K562 (cell line): ENCODE data around the gene RNF212B. TPM values are rescaled to one million over a fixed set of nuclear protein-coding genes. Genes with fewer than 3 reads are reported as not detected.
A peak's percentile ranks its signal among the peaks of the same experiment; 100 is the strongest.

Experiments used
- ATAC-seq: fragments of 200-7000 bp; cut with Tn5 transposase; 3 replicates; pipeline ENCODE4 v1.9.1; 2020; ENCODE audit warnings: moderate library complexity
- BruUV-seq: library from RNA; stranded (reverse); fragments of 400-500 nt; replicated peaks from 2 replicates; lab custom pipeline; 2021; lab: Mats Ljungman, UMichigan
- CTCF ChIA-PET: fragments of 300-600 bp; formaldehyde crosslinking; extraction: SDS; loops from one replicate; lab custom pipeline; 2021; ENCODE audit warnings: low intra/inter-chr PET ratio; lab: Yijun Ruan, JAX
- POLR2A ChIA-PET: fragments of 300-600, 350-650 bp; sonication (Branson Sonifier 250); formaldehyde crosslinking; extraction: SDS; loops from one replicate; lab custom pipeline; 2021; ENCODE audit warnings: antibody characterized with exemption, inconsistent platforms; lab: Yijun Ruan, JAX
- DNase-seq, 4 experiments: peaks; one replicate each; pipeline versions ENCODE4 v3.0.0 to v3.0.0-alpha.2; 2011 to 2018; ENCODE audit warnings: low spot score in 3 of 4, mixed read lengths in 3 of 4; ENCODE audit errors: extremely low read depth in 1 of 4
- FAIRE-seq: peaks from 2 replicates; lab custom pipeline; 2011; peaks lifted over from hg19 to GRCh38; lab: Jason Lieb, UNC
- H2AFZ ChIP-seq: 2 replicates; pipeline ENCODE4 v1.6.0; 2011; ENCODE audit warnings: low read depth, low read length, control low read depth, inconsistent platforms
- H3K27ac ChIP-seq: fragments of 200-600 bp; 3 replicates; pipeline ENCODE4 v1.8.0; 2011; ENCODE audit warnings: low read depth, mild to moderate bottlenecking, control low read depth, inconsistent platforms, low read length, moderate library complexity, mixed read lengths; ENCODE audit errors: extremely low read depth
- H3K27me3 ChIP-seq, 2 experiments: fragments of 300-600 bp in 1 of 2; 2 replicates in 1 of 2; 3 replicates in 1 of 2; pipeline versions ENCODE4 v1.6.0 to v1.8.0; 2011; ENCODE audit warnings: inconsistent platforms in 2 of 2, low read length in 2 of 2, mild to moderate bottlenecking in 1 of 2, mixed read lengths in 1 of 2, moderate library complexity in 1 of 2; ENCODE audit not compliant: control insufficient read depth in 2 of 2, insufficient read depth in 2 of 2
- H3K36me3 ChIP-seq: fragments of 300-600 bp; 3 replicates; pipeline ENCODE4 v1.8.0; 2011; ENCODE audit warnings: mild to moderate bottlenecking, low read length, inconsistent platforms; ENCODE audit not compliant: control insufficient read depth, insufficient read depth
- H3K4me1 ChIP-seq, 2 experiments: fragments of 200-600 bp in 1 of 2; replicated peaks in 1 of 2; 2 replicates in 1 of 2; 3 replicates in 1 of 2; pipeline versions ENCODE4 v1.5.1 to v1.8.0; 2011; ENCODE audit warnings: inconsistent platforms in 2 of 2, low read length in 2 of 2, mild to moderate bottlenecking in 1 of 2, mixed read lengths in 1 of 2, moderate library complexity in 1 of 2; ENCODE audit not compliant: control insufficient read depth in 2 of 2, insufficient read depth in 2 of 2
- H3K4me2 ChIP-seq: 2 replicates; pipeline ENCODE4 v1.6.1; 2011; ENCODE audit warnings: low read length, control low read depth, inconsistent platforms, mixed read lengths; ENCODE audit not compliant: insufficient read depth
- H3K4me3 ChIP-seq: fragments of 200-600 bp; sonication (generic), shearing (Covaris generic); 2 replicates; pipeline ENCODE4 v1.5.1; 2016; ENCODE audit warnings: control low read depth, inconsistent platforms
- H3K79me2 ChIP-seq: fragments of 200-600 bp; 3 replicates; pipeline ENCODE4 v1.8.0; 2011; ENCODE audit warnings: low read length, inconsistent platforms; ENCODE audit not compliant: control insufficient read depth, insufficient read depth
- H3K9ac ChIP-seq, 2 experiments: 2 replicates each; pipeline versions ENCODE4 v1.6.0 to v1.6.1; 2011; ENCODE audit warnings: low read depth in 2 of 2, low read length in 2 of 2, control low read depth in 1 of 2, inconsistent platforms in 1 of 2, mild to moderate bottlenecking in 1 of 2, mixed read lengths in 1 of 2; ENCODE audit not compliant: insufficient read depth in 1 of 2
- H3K9me1 ChIP-seq: one replicate; pipeline ENCODE4 v1.6.0; 2011; ENCODE audit warnings: inconsistent platforms, mild to moderate bottlenecking, low read length, moderate library complexity; ENCODE audit not compliant: control insufficient read depth, insufficient read depth
- H3K9me3 ChIP-seq: replicated peaks from 2 replicates; pipeline ENCODE4 v1.5.1; 2011; ENCODE audit warnings: low read depth, low read length, inconsistent platforms; ENCODE audit not compliant: control insufficient read depth, insufficient read depth
- H4K20me1 ChIP-seq: replicated peaks from 2 replicates; pipeline ENCODE4 v1.6.1; 2011; ENCODE audit warnings: low read length, inconsistent platforms, mixed read lengths; ENCODE audit not compliant: control insufficient read depth, insufficient read depth
- ATF7 ChIP-seq: fragments of 450-650 bp; IDR thresholded peaks from 2 replicates; pipeline ENCODE4 v1.7.1; 2014; ENCODE audit warnings: mild to moderate bottlenecking, moderate library complexity
- C11orf30 ChIP-seq: fragments of 450-650 bp; IDR thresholded peaks from 2 replicates; pipeline ENCODE4 v1.6.1; 2016; ENCODE audit warnings: low read depth, mild to moderate bottlenecking
- CEBPG ChIP-seq, 3 experiments: fragments of 200-800 bp in 1 of 3; sonication (Bioruptor generic) in 1 of 3; sonication (generic) in 1 of 3; formaldehyde crosslinking in 1 of 3; IDR thresholded peaks in 2 of 3; conservative IDR thresholded peaks in 1 of 3; 2 replicates each; pipeline versions ENCODE4 v1.6.1 to v1.8.0; 2016 to 2022; ENCODE audit warnings: missing compliant biosample characterization in 2 of 3, missing genetic modification characterization in 2 of 3, mild to moderate bottlenecking in 1 of 3, missing genetic modification reagents in 1 of 3
- SMAD2 ChIP-seq: fragments of 150-350 bp; IDR thresholded peaks from 2 replicates; pipeline ENCODE4 v1.6.1; 2014; ENCODE audit warnings: low read depth, mild to moderate bottlenecking, low read length
- STAG1 ChIP-seq: sonication (generic); formaldehyde crosslinking; IDR thresholded peaks from 2 replicates; pipeline ENCODE4 v1.5.0; 2020; ENCODE audit warnings: missing genetic modification reagents, borderline replicate concordance
- U2AF1 ChIP-seq: fragments of 200-400 bp; formaldehyde crosslinking; optimal IDR thresholded peaks from 2 replicates; pipeline ENCODE3; 2017; ENCODE audit warnings: mild to moderate bottlenecking, low read depth, low read length, moderate library complexity
- ZFX ChIP-seq: sonication (generic); formaldehyde crosslinking; IDR thresholded peaks from 2 replicates; pipeline ENCODE4 v1.8.0; 2022; ENCODE audit warnings: mild to moderate bottlenecking, missing genetic modification reagents, moderate library complexity
- ZNF444 ChIP-seq: fragments of 250-450 bp; sonication (Bioruptor Pico); IDR thresholded peaks from 2 replicates; pipeline ENCODE4 v1.4.0; 2020; ENCODE audit warnings: mild to moderate bottlenecking, moderate library complexity
- WGBS: fragments of 100-300 bp; shearing (Covaris generic); methylation state at CpG from one replicate; pipeline ENCODE4 v1.1.6; 2016; ENCODE audit warnings: low coverage, mixed read lengths; ENCODE audit not compliant: insufficient coverage; ENCODE audit errors: missing lambda C conversion rate; 5-methylcytosine and 5-hydroxymethylcytosine counted together
- in situ Hi-C: fragments of 300-500 bp; cut with MboI; formaldehyde crosslinking; loops from 4 replicates; pipeline ENCODE4 v1.15.0; 2018; ENCODE audit warnings: inconsistent platforms, mixed read lengths
- intact Hi-C: fragments of 100-400 bp; cut with micrococcal nuclease; formaldehyde crosslinking; loops from 2 replicates; pipeline ENCODE4 v1.14.2; 2022
- polyA plus RNA-seq, 8 experiments: library from polyadenylated mRNA; depleted of rRNA in 4 of 8; stranded (reverse) in 5 of 8; unstranded in 3 of 8; fragments of >200 nt; fragmentation: Nextera tagmentation in 2 of 8; fragmentation: Illumina TruSeq in 1 of 8; extraction: Ambion mirVana in 2 of 8; extraction: Trizol in 1 of 8; gene quantifications; 2 replicates each; pipeline versions ENCODE4 v1.2.1 to v1.2.3, GENCODE V29; 2011 to 2014; ENCODE audit warnings: inconsistent platforms in 1 of 8, missing spikeins in 1 of 8
- total RNA-seq, 7 experiments: library from RNA; depleted of rRNA in 6 of 7; stranded (reverse); fragments of >200 nt in 6 of 7; fragmentation: Illumina TruSeq in 2 of 7; extraction: Trizol in 2 of 7; gene quantifications; 2 replicates each; pipeline versions ENCODE4 v1.2.1 to v1.2.3, GENCODE V29; 2011 to 2021; ENCODE audit warnings: low replicate concordance in 1 of 7
- TF ChIP-seq, protein P1 (sequence below): sonication (generic); formaldehyde crosslinking; IDR thresholded peaks from 2 replicates; pipeline ENCODE4 v1.8.0; 2023; ENCODE audit warnings: mild to moderate bottlenecking, missing genetic modification reagents
- TF ChIP-seq, protein P2 (sequence below), 2 experiments: fragments of 450-650 bp in 1 of 2; sonication (generic) in 1 of 2; formaldehyde crosslinking in 1 of 2; IDR thresholded peaks in 1 of 2; conservative IDR thresholded peaks in 1 of 2; 2 replicates each; pipeline versions ENCODE4 v1.6.1 to v1.8.1; 2016 to 2023; ENCODE audit warnings: mild to moderate bottlenecking in 2 of 2, moderate library complexity in 2 of 2, inconsistent platforms in 1 of 2, missing genetic modification reagents in 1 of 2

The RNF212B gene
- total and polyA plus RNA-seq, 9 of the 15 experiments (the other 6 are each of a cell fraction or from before 2014, with no cell fraction given), result 0.15 to 0.43 (median 0.27) TPM; not detected in 3

- TF ChIP-seq STAG1 (CRISPR knock-in tag) (no peak), ZFX (no peak), ZNF444 (CRISPR knock-in tag) (no peak), SMAD2 (no peak)
- TF ChIP-seq, protein P1, sequence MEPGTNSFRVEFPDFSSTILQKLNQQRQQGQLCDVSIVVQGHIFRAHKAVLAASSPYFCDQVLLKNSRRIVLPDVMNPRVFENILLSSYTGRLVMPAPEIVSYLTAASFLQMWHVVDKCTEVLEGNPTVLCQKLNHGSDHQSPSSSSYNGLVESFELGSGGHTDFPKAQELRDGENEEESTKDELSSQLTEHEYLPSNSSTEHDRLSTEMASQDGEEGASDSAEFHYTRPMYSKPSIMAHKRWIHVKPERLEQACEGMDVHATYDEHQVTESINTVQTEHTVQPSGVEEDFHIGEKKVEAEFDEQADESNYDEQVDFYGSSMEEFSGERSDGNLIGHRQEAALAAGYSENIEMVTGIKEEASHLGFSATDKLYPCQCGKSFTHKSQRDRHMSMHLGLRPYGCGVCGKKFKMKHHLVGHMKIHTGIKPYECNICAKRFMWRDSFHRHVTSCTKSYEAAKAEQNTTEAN (CRISPR knock-in tag), result no peak
These were observed 14.3 kb downstream of the RNF212B start (continued) for GRCh38 chr14:23252006-23252405.

- H3K79me2 ChIP-seq, result no peaks in the 10 kb centered on the region
- H3K36me3 ChIP-seq, result no peaks in the 10 kb centered on the region
- no peaks in the 10 kb centered on the region for H3K9me3 ChIP-seq
- no TSS peak for BruUV-seq
- FAIRE-seq (no peak), ATAC-seq (no peak), DNase-seq (no peak)
- no peaks in the 10 kb centered on the region for H3K9me1 ChIP-seq
- no peak overlapping the region for H3K9ac ChIP-seq
- ChIA-PET CTCF (no interaction called here), POLR2A (interaction anchor here (0.5 kb wide), 1 partner anchor 14 kb away, joined by 3 read pairs; no protein-coding TSS in a partner anchor)
- no peaks in the 10 kb centered on the region for H4K20me1 ChIP-seq
- no peak overlapping the region for H3K27ac ChIP-seq
- H3K27me3 ChIP-seq, result no peaks in the 10 kb centered on the region; a peak in 1 of 5 replicates
- no peaks in the 10 kb centered on the region; a peak in 3 of 5 replicates for H3K4me1 ChIP-seq
- intact Hi-C loops, result no loop called here
- no peak overlapping the region for H3K4me3 ChIP-seq
- WGBS, result 11% methylated on average over 4 of the region's 4 CpGs
- in situ Hi-C loops, result no loop called here
- no peak overlapping the region for H3K4me2 ChIP-seq
- TF ChIP-seq U2AF1, result no peak
- TF ChIP-seq, protein P2, sequence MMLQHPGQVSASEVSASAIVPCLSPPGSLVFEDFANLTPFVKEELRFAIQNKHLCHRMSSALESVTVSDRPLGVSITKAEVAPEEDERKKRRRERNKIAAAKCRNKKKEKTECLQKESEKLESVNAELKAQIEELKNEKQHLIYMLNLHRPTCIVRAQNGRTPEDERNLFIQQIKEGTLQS (IDR thresholded peaks at IDR 0.05), result peak; percentile 76
- TF ChIP-seq, protein P2 (CRISPR knock-in tag; conservative IDR thresholded peaks at IDR 0.05), result no peak
- peak; percentile 49; the same call in 1 of the 2 replicates for TF ChIP-seq ATF7
- no peak for TF ChIP-seq CEBPG (CRISPR knock-in tag; IDR thresholded peaks at IDR 0.05)
- peak; percentile 30 to 36; a peak in 1 of 4 replicates for TF ChIP-seq CEBPG (tag; conservative IDR thresholded peaks at IDR 0.05 in 1 of 2, IDR thresholded peaks at IDR 0.05 in 1 of 2)
- TF ChIP-seq C11orf30, result peak; percentile 26; the same call in 1 of the 2 replicates
- TF ChIP-seq, all 486 proteins: peak for 4
- H2AFZ ChIP-seq, result no peak overlapping the region
These were observed 14.9 kb downstream of the RNF212B start for GRCh38 chr14:23252420-23253333.
